Skin epidermis (tissue), 12 donors: ENCODE data around the gene CDK11A.
"Not testable (repeated sequence)": the region's sequence is repeated elsewhere in the genome, so short reads cannot be mapped to it uniquely, and the experiment has no call there.

Source experiments
- H3K27ac ChIP-seq, 21 experiments: fragments of 200-600 bp; sonication (generic) in 11 of 21; one replicate each; pipeline ENCODE4 v1.5.0; 2020; ENCODE audit warnings: mild to moderate bottlenecking in 3 of 21, inconsistent platforms in 2 of 21, moderate library complexity in 2 of 21
- H3K4me3 ChIP-seq, 7 experiments: fragments of 200-600 bp; sonication (generic) in 2 of 7; one replicate each; pipeline ENCODE4 v1.5.0; 2020; ENCODE audit warnings: inconsistent platforms in 2 of 7, mild to moderate bottlenecking in 2 of 7, moderate library complexity in 1 of 7

Gene CDK11A

GRCh38 chr1:1670866-1671265 is 53.3 kb downstream of the CDK11A start:
- Histone ChIP-seq H3K4me3 (no peak overlapping the region), H3K27ac (no peak overlapping the region)

- no peak overlapping the region for H3K4me3 ChIP-seq
- no peak overlapping the region for H3K27ac ChIP-seq
Measured at GRCh38 chr1:1669468-1670440, 54.4 kb downstream of the CDK11A start.

DNA sequence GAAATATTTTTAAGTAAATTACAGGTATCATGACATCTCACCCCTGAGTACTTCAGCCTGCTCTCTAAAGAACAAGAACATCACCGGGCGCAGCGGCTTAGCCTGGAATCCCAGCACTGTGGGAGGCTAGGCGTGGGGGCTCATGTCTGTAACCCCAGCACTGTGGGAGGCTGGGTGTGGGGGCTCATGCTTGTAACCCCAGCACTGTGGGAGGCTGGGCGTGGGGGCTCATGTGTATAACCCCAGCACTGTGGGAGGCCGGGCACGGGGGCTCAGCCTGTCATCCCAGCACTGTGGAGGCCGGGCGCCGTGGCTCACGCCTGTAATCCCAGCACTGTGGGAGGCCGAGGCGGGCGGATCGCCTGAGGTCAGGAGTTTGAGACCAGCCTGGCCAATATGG is 57.6 kb downstream of the CDK11A start:
- Histone ChIP-seq H3K27ac (peak overlapping the region in 1 of 21 experiments; percentile 49), H3K4me3 (no peak overlapping the region)

DNA sequence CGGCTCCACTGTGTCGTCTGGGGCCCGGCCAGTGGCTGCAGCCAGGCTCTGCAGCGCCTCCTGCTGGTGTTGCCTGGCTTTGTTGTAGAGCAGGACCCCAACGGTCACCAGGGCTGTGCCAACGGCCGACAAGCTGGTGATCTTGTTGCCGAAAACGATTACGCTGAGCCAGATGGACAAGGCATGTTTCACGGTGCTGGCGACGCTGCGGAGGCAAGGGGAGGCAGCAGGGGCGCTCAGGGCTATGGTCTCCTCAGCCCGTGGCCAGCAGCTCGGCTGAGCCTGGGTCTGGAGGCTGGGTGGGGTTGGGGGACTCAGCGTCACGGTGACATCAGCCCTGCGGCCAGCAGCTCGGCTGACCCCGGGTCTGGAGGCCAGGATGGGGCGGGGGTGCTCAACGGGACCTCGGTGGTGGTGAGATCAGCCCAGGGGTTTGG is 58.3 kb downstream of the CDK11A start:
- Histone ChIP-seq H3K27ac (peak overlapping the region in 2 of 21 experiments; percentile 8 to 44), H3K4me3 (no peak overlapping the region)

GRCh38 chr1:1664941-1665814 is 59.0 kb downstream of the CDK11A start:
- H3K4me3 ChIP-seq: no peak overlapping the region
- peak overlapping the region in 2 of 21 experiments; percentile 8 to 44 for H3K27ac ChIP-seq

GRCh38 chr1:1664318-1664717 is 59.8 kb downstream of the CDK11A start:
- H3K4me3 ChIP-seq, H3K27ac ChIP-seq: not testable (repeated sequence)

GRCh38 chr1:1662830-1663560 is 61.2 kb downstream of the CDK11A start:
- H3K27ac ChIP-seq: peak overlapping the region in 17 of 21 experiments; percentile 18 to 79 (median 61)

GRCh38 chr1:1662392-1662791 is 61.8 kb downstream of the CDK11A start:
- not testable (repeated sequence) for H3K4me3 ChIP-seq
- peak overlapping the region in 15 of 21 experiments; percentile 18 to 79 (median 62) for H3K27ac ChIP-seq

More at GRCh38 chr1:1662830-1663560, 61.2 kb downstream of the CDK11A start:
- H3K4me3 ChIP-seq: not testable (repeated sequence)

DNA sequence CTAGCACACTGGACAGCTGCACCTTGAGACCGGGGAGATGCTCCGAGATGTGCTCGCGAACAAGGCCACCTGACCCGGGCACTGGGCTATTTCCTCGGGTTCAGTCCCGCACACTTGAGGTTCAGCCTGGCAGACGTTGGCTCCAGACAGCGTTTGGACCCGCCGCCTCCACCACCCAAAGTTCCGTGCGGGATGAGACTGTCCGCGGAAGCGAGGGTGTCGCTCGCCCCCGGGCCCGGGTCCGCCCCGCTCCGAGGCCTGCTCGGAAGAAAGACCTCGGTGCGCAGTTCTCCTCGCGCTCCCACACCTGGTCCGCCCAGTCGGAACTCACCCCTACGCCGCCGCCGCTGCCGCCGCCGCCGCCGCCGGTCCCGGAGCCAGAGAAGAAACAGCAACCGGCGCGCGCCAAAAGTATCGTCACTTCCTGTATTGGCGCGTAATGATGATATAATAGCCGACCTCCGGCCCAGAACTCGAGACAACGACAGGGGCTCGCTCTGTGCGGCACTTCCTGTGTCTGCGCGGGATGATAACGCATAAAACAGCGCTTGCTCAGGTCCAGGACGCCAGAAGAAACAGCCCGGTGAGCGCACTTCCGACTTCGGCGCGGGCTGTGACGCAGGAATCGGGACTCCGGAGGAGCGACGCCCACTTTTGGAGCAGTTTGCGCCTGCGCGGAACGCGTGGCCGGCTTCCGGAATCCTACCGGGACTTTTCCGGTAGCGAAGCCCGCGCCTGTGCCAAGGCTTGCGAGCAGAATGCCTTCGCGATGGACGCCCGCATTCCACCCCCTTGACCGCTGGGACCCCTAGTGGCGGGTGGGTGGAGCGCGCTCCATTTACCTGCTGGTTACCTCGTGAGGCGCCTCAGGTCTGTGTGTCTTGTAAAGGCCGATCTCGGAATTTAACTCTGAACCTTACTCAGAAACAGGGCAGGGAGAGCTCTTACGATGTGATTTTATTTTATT is 65.3 kb downstream of the CDK11A start, which contains the start of gene CDK11B:
TSS of gene CDK11B (minus strand) at position 422 of the 967 bp plus-strand sequence. CDS start 1,519 bp downstream, outside the sequence.
- H3K4me3 ChIP-seq: peak within 1 kb of the TSS; percentile 43 to 69 (median 56)
- H3K27ac ChIP-seq: peak within 1 kb of the TSS; percentile 66 to 100 (median 98)
